KMS-11 (cell line): ENCODE measurements around the gene ATXN7L3B.

Experiments
- H2AFZ ChIP-seq: fragments of 200-600 bp; sonication (generic); 2 replicates; pipeline ENCODE4 v1.6.1; 2016; ENCODE audit warnings: antibody characterized with exemption, mixed run types, low read depth
- H3K27ac ChIP-seq: fragments of 200-600 bp; sonication (generic); 2 replicates; pipeline ENCODE4 v1.6.1; 2016; ENCODE audit warnings: mild to moderate bottlenecking, mixed run types
- H3K27me3 ChIP-seq: fragments of 200-600 bp; sonication (generic); 2 replicates; pipeline ENCODE4 v1.6.1; 2017; ENCODE audit warnings: mild to moderate bottlenecking, low read depth, mixed run types, moderate library complexity; ENCODE audit not compliant: insufficient read depth
- H3K36me3 ChIP-seq: fragments of 200-600 bp; sonication (generic); 2 replicates; pipeline ENCODE4 v1.6.1; 2017; ENCODE audit warnings: mild to moderate bottlenecking, mixed run types; ENCODE audit not compliant: insufficient read depth
- H3K4me1 ChIP-seq: fragments of 200-600 bp; sonication (generic); 2 replicates; pipeline ENCODE4 v1.6.1; 2016; ENCODE audit warnings: mild to moderate bottlenecking, low read depth, mixed run types; ENCODE audit not compliant: poor library complexity, severe bottlenecking
- H3K4me2 ChIP-seq: fragments of 200-600 bp; sonication (generic); 2 replicates; pipeline ENCODE4 v1.7.0; 2016; ENCODE audit warnings: mild to moderate bottlenecking, mixed run types
- H3K4me3 ChIP-seq: fragments of 200-600 bp; sonication (generic); IDR thresholded peaks from 2 replicates; pipeline ENCODE4 v1.6.1; 2017; ENCODE audit warnings: low read depth, low read length, mixed read lengths; ENCODE audit not compliant: insufficient read depth
- H3K79me2 ChIP-seq: fragments of 200-600 bp; sonication (generic); 2 replicates; pipeline ENCODE4 v1.6.1; 2016; ENCODE audit warnings: low read depth, mixed run types; ENCODE audit not compliant: insufficient read depth
- H3K9ac ChIP-seq: fragments of 200-600 bp; sonication (generic); 2 replicates; pipeline ENCODE4 v1.6.1; 2016; ENCODE audit warnings: mild to moderate bottlenecking, mixed run types
- H4K20me1 ChIP-seq: fragments of 200-600 bp; sonication (generic); 2 replicates; pipeline ENCODE4 v1.6.1; 2016; ENCODE audit warnings: mild to moderate bottlenecking, mixed run types; ENCODE audit not compliant: insufficient read depth
- CTCF ChIP-seq: fragments of 200-600 bp; sonication (generic); conservative IDR thresholded peaks from 2 replicates; pipeline ENCODE4 v1.6.1; 2017; ENCODE audit warnings: low read depth, mild to moderate bottlenecking, antibody characterized with exemption, low read length, moderate library complexity, mixed read lengths

The ATXN7L3B gene

GRCh38 chr12:74530676-74531075, 7.0 kb upstream of the ATXN7L3B start:
- TF ChIP-seq CTCF = no peak
- Histone ChIP-seq H3K4me3 (no peak overlapping the region), H3K36me3 (no peaks in the 10 kb centered on the region), H3K27ac (no peak overlapping the region), H3K4me2 (no peak overlapping the region), H3K9ac (no peak overlapping the region), H3K27me3 (no peaks in the 10 kb centered on the region), H2AFZ (no peak overlapping the region), H3K4me1 (no peaks in the 10 kb centered on the region), H3K79me2 (no peaks in the 10 kb centered on the region), H4K20me1 (no peaks in the 10 kb centered on the region)

- no peak overlapping the region for H3K9ac ChIP-seq
Observed at GRCh38 chr12:74535536-74535935, 2.1 kb upstream of the ATXN7L3B start.

GRCh38 chr12:74537126-74537706, 419 bp upstream of the ATXN7L3B start:
- peak overlapping the region; percentile 94 for H3K4me2 ChIP-seq
- H3K27ac ChIP-seq = peak overlapping the region; percentile 95
- peak overlapping the region; percentile 83 for H2AFZ ChIP-seq
- H3K9ac ChIP-seq = peak overlapping the region; percentile 98
- peaks cover 24% of the 10 kb centered on the region for H4K20me1 ChIP-seq
- H3K36me3 ChIP-seq = no peaks in the 10 kb centered on the region; the same call in 1 of the 2 replicates
- H3K4me3 ChIP-seq = no peak overlapping the region
- peak; percentile 92 for TF ChIP-seq CTCF
- H3K79me2 ChIP-seq = peaks cover 45% of the 10 kb centered on the region
- H3K4me1 ChIP-seq = peaks cover 28% of the 10 kb centered on the region
- no peaks in the 10 kb centered on the region for H3K27me3 ChIP-seq

More at GRCh38 chr12:74535536-74535935, 2.1 kb upstream of the ATXN7L3B start:
- no peaks in the 10 kb centered on the region for H3K27me3 ChIP-seq
- H4K20me1 ChIP-seq = peaks cover 16% of the 10 kb centered on the region
- H3K79me2 ChIP-seq = peaks cover 28% of the 10 kb centered on the region
- peaks cover 19% of the 10 kb centered on the region for H3K4me1 ChIP-seq
- H3K4me2 ChIP-seq = no peak overlapping the region
- no peak overlapping the region for H2AFZ ChIP-seq
- no peak overlapping the region for H3K4me3 ChIP-seq
- no peak overlapping the region for H3K27ac ChIP-seq
- no peaks in the 10 kb centered on the region for H3K36me3 ChIP-seq
- TF ChIP-seq CTCF = no peak

GRCh38 chr12:74538491-74539258, 1.0 kb downstream of the ATXN7L3B start:
- TF ChIP-seq CTCF = no peak
- Histone ChIP-seq H2AFZ (peak overlapping the region; percentile 83), H3K27ac (peak overlapping the region; percentile 95), H3K4me1 (peaks cover 28% of the 10 kb centered on the region), H3K4me3 (peak overlapping the region; percentile 67), H3K36me3 (no peaks in the 10 kb centered on the region; the same call in 1 of the 2 replicates), H3K27me3 (no peaks in the 10 kb centered on the region), H3K9ac (peak overlapping the region; percentile 98), H4K20me1 (peaks cover 24% of the 10 kb centered on the region), H3K79me2 (peaks cover 52% of the 10 kb centered on the region), H3K4me2 (peak overlapping the region; percentile 94)
